Left lung (tissue), 10 donors: ENCODE data around the gene CBY3. TPM values are rescaled to one million over a fixed set of nuclear protein-coding genes. Genes with fewer than 3 reads are reported as not detected.

Source experiments
- ATAC-seq: fragments of 200-7000 bp; cut with Tn5 transposase; one replicate; pipeline ENCODE4 v1.9.1; 2020; ENCODE audit warnings: moderate library complexity
- DNase-seq, 4 donors: peaks; one replicate each; pipeline ENCODE4 v3.0.0-alpha.2; 2013 to 2020
- H3K27ac ChIP-seq, 2 donors: fragments of 200-600 bp; sonication (generic) in 1 of 2; one replicate each; pipeline versions ENCODE4 v1.5.0 to v1.8.0; 2020 to 2021
- H3K27me3 ChIP-seq, 2 donors: fragments of 200-600 bp; sonication (generic) in 1 of 2; one replicate each; pipeline versions ENCODE4 v1.5.0 to v1.8.0; 2020 to 2021
- H3K36me3 ChIP-seq, 2 donors: fragments of 200-600 bp; sonication (generic) in 1 of 2; one replicate each; pipeline versions ENCODE4 v1.5.0 to v1.8.0; 2020 to 2021
- H3K4me1 ChIP-seq, 2 donors: fragments of 200-600 bp; one replicate each; pipeline ENCODE4 v1.8.0; 2021
- H3K4me3 ChIP-seq, 2 donors: fragments of 200-600 bp; sonication (generic) in 1 of 2; one replicate each; pipeline versions ENCODE4 v1.5.0 to v1.8.0; 2020 to 2021; ENCODE audit warnings: mild to moderate bottlenecking in 1 of 2
- H3K9me3 ChIP-seq, 2 donors: fragments of 200-600 bp; sonication (generic) in 1 of 2; one replicate each; pipeline versions ENCODE4 v1.5.0 to v1.8.0; 2020 to 2021
- intact Hi-C, 2 donors: fragments of 100-400 bp; cut with DNase I; formaldehyde crosslinking; loops; one replicate each; pipeline versions ENCODE4 v1.11.2 to v1.14.2; 2022
- polyA plus RNA-seq, 6 donors: library from polyadenylated mRNA; unstranded; fragments of 120-200 nt; gene quantifications; one replicate each; pipeline ENCODE4 v1.2.1, GENCODE V29; 2013; ENCODE audit not compliant: insufficient read length in 6 of 6
- total RNA-seq, 2 donors: library from RNA; stranded (reverse); fragmentation: NEBNext Ultra II Directional; extraction: Animal tissue kit (Norgen Biotek cat#: 25700); gene quantifications; one replicate each; pipeline ENCODE4 v1.2.1, GENCODE V29; 2021
- TF ChIP-seq, protein P1 (sequence below), 2 donors: fragments of 200-600 bp; sonication (generic) in 1 of 2; IDR thresholded peaks; one replicate each; pipeline versions ENCODE4 v1.5.0 to v1.8.0; 2021; ENCODE audit warnings: antibody characterized with exemption in 2 of 2
- donor health status: DM: no; HTN: yes; CAD: no.
- donor health status: DM: no; HTN: no; CAD: no.

Gene CBY3
- total and polyA plus RNA-seq, 8 donors = 0.23 to 0.82 (median 0.63) TPM; not detected in 2

DNA sequence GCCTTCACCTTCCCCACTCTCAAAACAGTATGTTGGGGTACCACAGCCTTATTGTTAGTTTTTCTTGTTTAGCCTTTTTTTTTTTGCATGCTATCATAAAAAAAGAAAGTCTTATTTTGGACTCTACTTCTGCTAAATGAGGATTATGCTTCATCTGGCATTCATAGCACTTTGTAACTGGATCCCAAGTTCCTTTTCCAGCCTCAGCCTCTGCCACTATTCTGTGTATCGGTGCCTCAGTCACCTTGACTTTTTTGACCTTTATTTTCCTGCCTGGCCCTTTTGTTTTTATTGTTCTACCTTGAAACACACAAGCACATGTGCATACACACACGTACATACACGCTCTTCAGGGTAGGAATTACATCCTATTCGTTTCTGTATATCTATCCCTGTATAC is 43.3 kb upstream of the CBY3 start:
- Histone ChIP-seq H3K27me3 (no peaks in the 10 kb centered on the region), H3K27ac (peak overlapping the region in 1 of 2 donors; percentile 33), H3K36me3 (peaks cover 7 to 100% of the 10 kb centered on the region in 2 donors), H3K4me3 (no peak overlapping the region), H3K4me1 (peaks cover 0 to 15% of the 10 kb centered on the region in 2 donors), H3K9me3 (no peaks in the 10 kb centered on the region)
- ATAC-seq = no peak
- intact Hi-C loops = no loop called here
- DNase-seq = no peak
- TF ChIP-seq, protein P1, sequence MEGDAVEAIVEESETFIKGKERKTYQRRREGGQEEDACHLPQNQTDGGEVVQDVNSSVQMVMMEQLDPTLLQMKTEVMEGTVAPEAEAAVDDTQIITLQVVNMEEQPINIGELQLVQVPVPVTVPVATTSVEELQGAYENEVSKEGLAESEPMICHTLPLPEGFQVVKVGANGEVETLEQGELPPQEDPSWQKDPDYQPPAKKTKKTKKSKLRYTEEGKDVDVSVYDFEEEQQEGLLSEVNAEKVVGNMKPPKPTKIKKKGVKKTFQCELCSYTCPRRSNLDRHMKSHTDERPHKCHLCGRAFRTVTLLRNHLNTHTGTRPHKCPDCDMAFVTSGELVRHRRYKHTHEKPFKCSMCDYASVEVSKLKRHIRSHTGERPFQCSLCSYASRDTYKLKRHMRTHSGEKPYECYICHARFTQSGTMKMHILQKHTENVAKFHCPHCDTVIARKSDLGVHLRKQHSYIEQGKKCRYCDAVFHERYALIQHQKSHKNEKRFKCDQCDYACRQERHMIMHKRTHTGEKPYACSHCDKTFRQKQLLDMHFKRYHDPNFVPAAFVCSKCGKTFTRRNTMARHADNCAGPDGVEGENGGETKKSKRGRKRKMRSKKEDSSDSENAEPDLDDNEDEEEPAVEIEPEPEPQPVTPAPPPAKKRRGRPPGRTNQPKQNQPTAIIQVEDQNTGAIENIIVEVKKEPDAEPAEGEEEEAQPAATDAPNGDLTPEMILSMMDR (IDR thresholded peaks at IDR 0.05) = no peak

DNA sequence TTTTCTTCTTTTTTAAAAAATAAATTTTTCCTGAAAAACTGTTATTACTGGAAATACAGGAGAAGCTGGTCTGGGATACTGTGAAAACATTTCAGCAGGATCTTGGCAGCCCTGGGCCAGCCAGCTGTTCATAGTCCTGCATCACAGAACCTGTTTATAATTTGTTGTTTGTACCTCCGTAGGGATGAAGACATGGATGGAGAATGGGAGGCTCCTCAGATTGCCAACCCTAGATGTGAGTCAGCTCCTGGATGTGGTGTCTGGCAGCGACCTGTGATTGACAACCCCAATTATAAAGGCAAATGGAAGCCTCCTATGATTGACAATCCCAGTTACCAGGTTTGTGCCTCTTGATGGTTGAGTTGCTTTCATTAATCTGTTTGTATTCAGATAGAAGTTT is 39.4 kb upstream of the CBY3 start:
- no peak overlapping the region for H3K4me3 ChIP-seq

DNA sequence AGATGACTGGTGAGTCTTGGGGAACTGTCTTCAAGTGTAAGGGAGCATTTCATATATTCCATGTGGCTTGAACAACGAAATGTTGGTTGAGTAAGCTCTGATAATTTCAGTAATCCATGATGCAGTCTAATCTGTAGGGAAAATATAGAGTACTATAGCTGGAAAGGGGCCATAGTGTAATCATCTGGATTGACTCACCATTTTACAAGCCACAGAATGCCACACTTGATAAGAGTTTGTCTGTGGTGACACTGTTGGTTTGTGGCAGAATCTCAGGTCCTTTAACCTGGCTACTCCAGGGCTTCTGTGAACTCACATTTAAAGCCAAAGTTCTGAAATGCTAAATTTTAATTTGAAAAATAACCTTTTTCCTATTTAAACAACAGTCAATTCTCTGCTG is 35.5 kb upstream of the CBY3 start:
- Histone ChIP-seq H3K27me3 (no peaks in the 10 kb centered on the region), H3K9me3 (no peaks in the 10 kb centered on the region), H3K4me1 (no peaks in the 10 kb centered on the region), H3K27ac (no peak overlapping the region), H3K4me3 (no peak overlapping the region), H3K36me3 (peaks cover 7 to 100% of the 10 kb centered on the region in 2 donors)
- intact Hi-C loops = no loop called here
- TF ChIP-seq, protein P1 (IDR thresholded peaks at IDR 0.05) = no peak
- DNase-seq = no peak
- ATAC-seq = no peak

More for the DNA sequence above, 39.4 kb upstream of the CBY3 start:
- intact Hi-C loops = no loop called here
- Histone ChIP-seq H3K9me3 (no peaks in the 10 kb centered on the region), H3K27me3 (no peaks in the 10 kb centered on the region), H3K36me3 (peaks cover 7 to 100% of the 10 kb centered on the region in 2 donors), H3K27ac (no peak overlapping the region), H3K4me1 (no peaks in the 10 kb centered on the region)
- TF ChIP-seq, protein P1 (IDR thresholded peaks at IDR 0.05) = no peak
- ATAC-seq = no peak
- DNase-seq = no peak

DNA sequence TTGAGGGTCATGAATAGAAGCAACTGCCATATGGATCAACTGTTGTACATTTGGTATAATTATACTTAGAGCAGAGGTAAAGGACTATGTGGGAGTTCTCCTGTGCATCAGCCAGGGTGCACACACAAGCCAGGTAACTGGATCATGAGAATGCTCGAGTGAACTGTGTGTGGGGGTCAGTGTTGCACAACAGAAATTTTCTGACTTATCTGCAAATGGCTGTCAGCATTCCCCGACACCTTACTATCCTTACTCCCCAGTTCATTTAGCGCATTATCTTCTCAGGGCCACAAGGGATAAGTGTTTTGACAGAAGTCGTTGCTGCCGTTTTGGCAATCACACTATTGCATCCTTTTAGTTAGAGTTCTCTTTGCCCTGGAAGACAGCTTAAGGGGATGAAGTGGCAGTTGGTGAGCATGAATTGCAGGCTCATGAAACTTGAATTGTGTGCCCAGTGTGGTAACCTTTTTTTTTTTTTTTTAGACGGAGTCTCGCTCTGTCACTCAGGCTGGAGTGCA is 19.6 kb upstream of the CBY3 start:
- Histone ChIP-seq H3K9me3 (no peaks in the 10 kb centered on the region), H3K4me3 (peak overlapping the region; percentile 85 to 99), H3K27ac (peak overlapping the region in 1 of 2 donors; percentile 99), H3K27me3 (no peaks in the 10 kb centered on the region), H3K36me3 (peaks cover 0 to 27% of the 10 kb centered on the region in 2 donors), H3K4me1 (peaks cover 3 to 63% of the 10 kb centered on the region in 2 donors)
- intact Hi-C loops = no loop called here
- TF ChIP-seq, protein P1 (IDR thresholded peaks at IDR 0.05) = no peak
- no peak for ATAC-seq
- DNase-seq = peak in 1 of 4 donors; percentile 13

DNA sequence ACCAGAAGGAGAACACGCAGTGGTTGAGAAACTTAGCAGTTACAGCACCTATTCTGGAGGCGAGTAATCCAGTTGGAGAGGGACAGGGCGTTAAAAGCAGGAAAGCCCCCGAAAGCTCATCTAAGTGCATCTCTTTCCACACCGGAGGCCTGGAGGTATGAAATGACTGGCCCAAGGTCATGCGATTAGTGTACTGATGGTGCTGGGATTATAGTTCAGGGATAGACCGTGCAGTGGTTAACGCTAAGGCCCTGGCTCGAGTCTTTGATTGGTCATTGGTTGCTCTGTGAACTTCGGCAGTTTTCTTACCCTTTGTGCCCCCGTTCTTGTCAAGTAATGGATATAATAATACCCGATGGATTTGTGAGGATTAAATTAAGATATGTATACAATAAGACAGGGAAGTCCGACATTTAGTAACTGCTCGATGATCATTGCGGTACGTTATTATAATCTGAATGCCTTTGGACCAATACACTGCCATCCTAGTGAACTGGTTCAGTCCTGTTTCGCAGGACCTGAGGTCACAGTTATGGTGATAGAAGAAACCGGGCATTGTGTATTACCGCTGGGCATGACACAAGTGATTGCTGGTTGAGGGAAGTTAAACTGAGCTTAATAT is 18.9 kb upstream of the CBY3 start:
- peaks cover 3 to 57% of the 10 kb centered on the region in 2 donors for H3K4me1 ChIP-seq
- peak overlapping the region; percentile 97 to 99 for H3K27ac ChIP-seq
- H3K36me3 ChIP-seq = peaks cover 0 to 21% of the 10 kb centered on the region in 2 donors
- DNase-seq (peak in 2 of 4 donors; percentile 27 to 39), ATAC-seq (peak; percentile 9)
- TF ChIP-seq, protein P1 (IDR thresholded peaks at IDR 0.05) = no peak
- H3K27me3 ChIP-seq = no peaks in the 10 kb centered on the region
- intact Hi-C loops = no loop called here
- peak overlapping the region; percentile 85 to 99 for H3K4me3 ChIP-seq
- no peaks in the 10 kb centered on the region for H3K9me3 ChIP-seq
